Measurements from ENCODE around the gene SLC25A21. TPM values are rescaled to one million over a fixed set of nuclear protein-coding genes. Genes with fewer than 3 reads are reported as not detected.

The SLC25A21 gene
- total RNA-seq, 2 donors from 2014 or later, result not detected

- Mint-ChIP-seq H3K4me1 (ENCODE audit: low read depth in 2 of 2) (no peaks in the 10 kb centered on the region), H3K27me3 (no peaks in the 10 kb centered on the region), H3K27ac (no peak overlapping the region), H3K4me3 (no peak overlapping the region), H3K36me3 (no peaks in the 10 kb centered on the region), H3K9me3 (no peaks in the 10 kb centered on the region)
- no peak for DNase-seq (ENCODE audit: low spot score)
- no peak for ATAC-seq
Observed at GRCh38 chr14:37116933-37117849, 55.2 kb downstream of the SLC25A21 start.

- Mint-ChIP-seq H3K36me3 (no peaks in the 10 kb centered on the region), H3K4me1 (ENCODE audit: low read depth in 2 of 2) (no peaks in the 10 kb centered on the region), H3K27ac (no peak overlapping the region), H3K9me3 (no peaks in the 10 kb centered on the region), H3K27me3 (no peaks in the 10 kb centered on the region), H3K4me3 (no peak overlapping the region)
- no peak for DNase-seq (ENCODE audit: low spot score)
- ATAC-seq, result no peak
Observed at GRCh38 chr14:37115406-37115805, 57.0 kb downstream of the SLC25A21 start.

- H3K9me3 Mint-ChIP-seq, result no peaks in the 10 kb centered on the region
- ATAC-seq, result no peak
- no peak overlapping the region for H3K27ac Mint-ChIP-seq
- DNase-seq (ENCODE audit: low spot score), result no peak
- H3K27me3 Mint-ChIP-seq, result no peaks in the 10 kb centered on the region
- no peaks in the 10 kb centered on the region for H3K4me1 Mint-ChIP-seq (ENCODE audit: low read depth in 2 of 2)
- H3K4me3 Mint-ChIP-seq, result no peak overlapping the region
- no peaks in the 10 kb centered on the region for H3K36me3 Mint-ChIP-seq
Observed at GRCh38 chr14:37114559-37114958, 57.8 kb downstream of the SLC25A21 start.

GRCh38 chr14:37114002-37114401, 58.4 kb downstream of the SLC25A21 start:
- H3K9me3 Mint-ChIP-seq, result no peaks in the 10 kb centered on the region

GRCh38 chr14:37098132-37098531, 74.3 kb downstream of the SLC25A21 start:
- H3K4me3 Mint-ChIP-seq, result no peak overlapping the region
- peaks cover 5% of the 10 kb centered on the region for H3K9me3 Mint-ChIP-seq
- no peaks in the 10 kb centered on the region for H3K27me3 Mint-ChIP-seq
- ATAC-seq, result no peak
- H3K27ac Mint-ChIP-seq, result no peak overlapping the region
- no peaks in the 10 kb centered on the region for H3K4me1 Mint-ChIP-seq (ENCODE audit: low read depth in 2 of 2)
- peaks cover 4% of the 10 kb centered on the region for H3K36me3 Mint-ChIP-seq
- DNase-seq (ENCODE audit: low spot score), result no peak

More at GRCh38 chr14:37114002-37114401, 58.4 kb downstream of the SLC25A21 start:
- H3K4me3 Mint-ChIP-seq, result no peak overlapping the region
- no peak for ATAC-seq
- no peak overlapping the region for H3K27ac Mint-ChIP-seq
- no peaks in the 10 kb centered on the region for H3K4me1 Mint-ChIP-seq (ENCODE audit: low read depth in 2 of 2)
- no peaks in the 10 kb centered on the region for H3K27me3 Mint-ChIP-seq
- no peak for DNase-seq (ENCODE audit: low spot score)
- H3K36me3 Mint-ChIP-seq, result no peaks in the 10 kb centered on the region

- Mint-ChIP-seq H3K27me3 (no peaks in the 10 kb centered on the region), H3K9me3 (peaks cover 3% of the 10 kb centered on the region), H3K4me3 (no peak overlapping the region), H3K27ac (no peak overlapping the region), H3K36me3 (no peaks in the 10 kb centered on the region), H3K4me1 (ENCODE audit: low read depth in 2 of 2) (no peaks in the 10 kb centered on the region)
- ATAC-seq, result no peak
- DNase-seq (ENCODE audit: low spot score), result no peak
Observed at GRCh38 chr14:37094502-37094901, 77.9 kb downstream of the SLC25A21 start.

GRCh38 chr14:37093364-37093763, 79.0 kb downstream of the SLC25A21 start:
- Mint-ChIP-seq H3K4me3 (no peak overlapping the region), H3K9me3 (no peaks in the 10 kb centered on the region), H3K27ac (no peak overlapping the region), H3K36me3 (no peaks in the 10 kb centered on the region), H3K4me1 (ENCODE audit: low read depth in 2 of 2) (no peaks in the 10 kb centered on the region), H3K27me3 (no peaks in the 10 kb centered on the region)
- no peak for ATAC-seq
- DNase-seq (ENCODE audit: low spot score), result no peak

GRCh38 chr14:37091651-37092050, 80.8 kb downstream of the SLC25A21 start:
- H3K36me3 Mint-ChIP-seq, result no peaks in the 10 kb centered on the region
- no peaks in the 10 kb centered on the region for H3K9me3 Mint-ChIP-seq
- no peaks in the 10 kb centered on the region for H3K4me1 Mint-ChIP-seq (ENCODE audit: low read depth in 2 of 2)
- H3K27me3 Mint-ChIP-seq, result no peaks in the 10 kb centered on the region
- ATAC-seq, result no peak
- no peak overlapping the region for H3K27ac Mint-ChIP-seq
- no peak overlapping the region for H3K4me3 Mint-ChIP-seq
- DNase-seq (ENCODE audit: low spot score), result no peak

GRCh38 chr14:37090026-37090425, 82.4 kb downstream of the SLC25A21 start:
- H3K27ac Mint-ChIP-seq, result no peak overlapping the region
- DNase-seq (ENCODE audit: low spot score) (no peak), ATAC-seq (no peak)
- H3K4me3 Mint-ChIP-seq, result no peak overlapping the region
- H3K36me3 Mint-ChIP-seq, result no peaks in the 10 kb centered on the region
- H3K27me3 Mint-ChIP-seq, result no peaks in the 10 kb centered on the region
- no peaks in the 10 kb centered on the region for H3K9me3 Mint-ChIP-seq
- no peaks in the 10 kb centered on the region for H3K4me1 Mint-ChIP-seq (ENCODE audit: low read depth in 2 of 2)

- Mint-ChIP-seq H3K27ac (no peak overlapping the region), H3K36me3 (no peaks in the 10 kb centered on the region), H3K9me3 (no peaks in the 10 kb centered on the region), H3K4me3 (no peak overlapping the region), H3K4me1 (ENCODE audit: low read depth in 2 of 2) (no peaks in the 10 kb centered on the region), H3K27me3 (no peaks in the 10 kb centered on the region)
- DNase-seq (ENCODE audit: low spot score), result no peak
- no peak for ATAC-seq
Observed at GRCh38 chr14:37089410-37089809, 83.0 kb downstream of the SLC25A21 start.

GRCh38 chr14:37088356-37089215, 83.8 kb downstream of the SLC25A21 start:
- H3K27ac Mint-ChIP-seq, result no peak overlapping the region
- H3K27me3 Mint-ChIP-seq, result no peaks in the 10 kb centered on the region
- no peaks in the 10 kb centered on the region for H3K36me3 Mint-ChIP-seq
- no peak for DNase-seq (ENCODE audit: low spot score)
- no peaks in the 10 kb centered on the region for H3K9me3 Mint-ChIP-seq
- ATAC-seq, result no peak
- H3K4me1 Mint-ChIP-seq (ENCODE audit: low read depth in 2 of 2), result no peaks in the 10 kb centered on the region
- no peak overlapping the region for H3K4me3 Mint-ChIP-seq

GRCh38 chr14:37087520-37087919, 84.9 kb downstream of the SLC25A21 start:
- no peak overlapping the region for H3K27ac Mint-ChIP-seq
- ATAC-seq, result no peak
- peaks cover 3% of the 10 kb centered on the region for H3K9me3 Mint-ChIP-seq
- H3K4me3 Mint-ChIP-seq, result no peak overlapping the region
- no peaks in the 10 kb centered on the region for H3K36me3 Mint-ChIP-seq
- H3K27me3 Mint-ChIP-seq, result no peaks in the 10 kb centered on the region
- no peaks in the 10 kb centered on the region for H3K4me1 Mint-ChIP-seq (ENCODE audit: low read depth in 2 of 2)
- no peak for DNase-seq (ENCODE audit: low spot score)

GRCh38 chr14:37083599-37083998, 88.8 kb downstream of the SLC25A21 start:
- Mint-ChIP-seq H3K4me3 (no peak overlapping the region), H3K36me3 (no peaks in the 10 kb centered on the region), H3K4me1 (ENCODE audit: low read depth in 2 of 2) (no peaks in the 10 kb centered on the region), H3K27ac (no peak overlapping the region), H3K9me3 (peaks cover 8% of the 10 kb centered on the region), H3K27me3 (no peaks in the 10 kb centered on the region)
- DNase-seq (ENCODE audit: low spot score), result no peak
- no peak for ATAC-seq

- Mint-ChIP-seq H3K9me3 (peaks cover 8% of the 10 kb centered on the region), H3K4me3 (no peak overlapping the region), H3K36me3 (no peaks in the 10 kb centered on the region), H3K27ac (no peak overlapping the region), H3K27me3 (no peaks in the 10 kb centered on the region), H3K4me1 (ENCODE audit: low read depth in 2 of 2) (no peaks in the 10 kb centered on the region)
- ATAC-seq, result no peak
- DNase-seq (ENCODE audit: low spot score), result no peak
Observed at GRCh38 chr14:37082449-37082848, 90.0 kb downstream of the SLC25A21 start.
